Measurements from ENCODE around the gene FAM25G. TPM values are rescaled to one million over a fixed set of nuclear protein-coding genes. Genes with fewer than 3 reads are reported as not detected.
"Not testable (repeated sequence)": the region's sequence is repeated elsewhere in the genome, so short reads cannot be mapped to it uniquely, and the experiment has no call there.

FAM25G gene
- total RNA-seq, 2 experiments from 2014 or later: not detected

GRCh38 chr10:47475101-47475500 is 16.4 kb downstream of the FAM25G start:
- CTCF ChIA-PET; H3K4me1 Mint-ChIP-seq; H3K9me3 Mint-ChIP-seq; H3K4me3 Mint-ChIP-seq; H3K27me3 Mint-ChIP-seq; H3K27ac Mint-ChIP-seq; H3K36me3 Mint-ChIP-seq (ENCODE audit: low read depth); POLR2A ChIA-PET; DNase-seq: not testable (repeated sequence)

DNA sequence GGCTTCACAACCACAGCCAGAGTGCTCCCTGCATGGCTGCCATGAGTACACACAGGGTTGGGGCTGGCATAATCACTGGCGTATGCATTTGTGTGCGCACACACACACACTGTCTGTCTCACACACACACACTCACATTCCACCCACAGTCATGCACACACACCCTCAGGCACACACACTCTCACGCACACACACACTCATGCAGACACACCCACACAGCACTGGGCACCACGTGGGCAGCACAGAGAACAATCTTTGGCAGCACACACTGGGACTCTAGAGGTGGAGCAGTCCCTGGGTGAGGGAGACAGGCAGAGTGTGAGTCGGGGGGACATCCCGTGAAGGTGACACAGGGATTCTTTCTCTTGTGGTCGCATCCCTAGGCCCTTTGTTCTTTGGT is 18.0 kb downstream of the FAM25G start:
- CTCF ChIA-PET: not testable (repeated sequence)

DNA sequence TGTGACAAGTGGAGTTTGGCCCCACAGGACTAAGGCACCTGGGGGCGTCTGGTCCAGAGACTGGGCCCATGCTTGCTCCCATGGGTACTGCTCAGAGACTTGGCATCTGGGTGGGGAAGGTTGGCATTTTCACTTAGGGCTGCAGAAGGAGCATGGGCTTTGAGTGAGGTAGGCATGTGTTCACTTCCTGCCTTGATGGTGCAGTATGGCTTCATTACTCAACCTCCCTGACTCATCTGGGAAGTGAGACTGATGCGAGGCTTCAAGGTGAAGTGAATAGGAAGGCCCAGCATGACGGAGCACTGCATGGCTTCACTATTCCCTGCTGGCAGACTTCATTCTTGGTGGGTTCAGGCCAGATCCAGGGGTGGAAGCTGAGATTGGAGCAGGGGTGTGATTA is 18.9 kb downstream of the FAM25G start:
- H3K4me1 Mint-ChIP-seq; H3K36me3 Mint-ChIP-seq (ENCODE audit: low read depth); H3K27me3 Mint-ChIP-seq; POLR2A ChIA-PET; H3K4me3 Mint-ChIP-seq; CTCF ChIA-PET; DNase-seq; H3K27ac Mint-ChIP-seq; H3K9me3 Mint-ChIP-seq: not testable (repeated sequence)

More for the DNA sequence above, 18.0 kb downstream of the FAM25G start:
- H3K27ac Mint-ChIP-seq; POLR2A ChIA-PET; H3K27me3 Mint-ChIP-seq; DNase-seq; H3K4me3 Mint-ChIP-seq; H3K36me3 Mint-ChIP-seq (ENCODE audit: low read depth); H3K4me1 Mint-ChIP-seq; H3K9me3 Mint-ChIP-seq: not testable (repeated sequence)

DNA sequence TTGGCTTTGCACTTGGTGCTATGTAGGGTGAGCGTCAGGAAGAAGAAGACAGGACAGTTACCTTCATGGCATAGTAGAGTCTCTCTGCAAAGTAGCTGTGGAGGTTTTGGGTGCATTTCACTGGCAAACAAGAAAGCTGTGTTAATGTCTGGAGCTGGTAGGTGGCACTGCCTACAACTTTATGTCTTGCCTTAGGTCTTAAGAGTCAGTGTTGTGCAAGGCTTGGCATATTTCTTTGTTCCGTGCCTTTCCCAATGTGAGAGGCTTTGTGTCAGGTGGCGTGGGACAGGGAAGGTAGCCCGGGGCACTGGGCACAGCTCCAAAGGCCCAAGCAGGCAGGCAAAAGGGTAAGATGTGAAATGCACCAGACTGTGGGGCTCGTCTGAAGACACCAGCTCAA is 19.4 kb downstream of the FAM25G start:
- H3K4me1 Mint-ChIP-seq; H3K9me3 Mint-ChIP-seq; H3K27ac Mint-ChIP-seq; DNase-seq; H3K27me3 Mint-ChIP-seq; POLR2A ChIA-PET; H3K4me3 Mint-ChIP-seq; CTCF ChIA-PET; H3K36me3 Mint-ChIP-seq (ENCODE audit: low read depth): not testable (repeated sequence)

DNA sequence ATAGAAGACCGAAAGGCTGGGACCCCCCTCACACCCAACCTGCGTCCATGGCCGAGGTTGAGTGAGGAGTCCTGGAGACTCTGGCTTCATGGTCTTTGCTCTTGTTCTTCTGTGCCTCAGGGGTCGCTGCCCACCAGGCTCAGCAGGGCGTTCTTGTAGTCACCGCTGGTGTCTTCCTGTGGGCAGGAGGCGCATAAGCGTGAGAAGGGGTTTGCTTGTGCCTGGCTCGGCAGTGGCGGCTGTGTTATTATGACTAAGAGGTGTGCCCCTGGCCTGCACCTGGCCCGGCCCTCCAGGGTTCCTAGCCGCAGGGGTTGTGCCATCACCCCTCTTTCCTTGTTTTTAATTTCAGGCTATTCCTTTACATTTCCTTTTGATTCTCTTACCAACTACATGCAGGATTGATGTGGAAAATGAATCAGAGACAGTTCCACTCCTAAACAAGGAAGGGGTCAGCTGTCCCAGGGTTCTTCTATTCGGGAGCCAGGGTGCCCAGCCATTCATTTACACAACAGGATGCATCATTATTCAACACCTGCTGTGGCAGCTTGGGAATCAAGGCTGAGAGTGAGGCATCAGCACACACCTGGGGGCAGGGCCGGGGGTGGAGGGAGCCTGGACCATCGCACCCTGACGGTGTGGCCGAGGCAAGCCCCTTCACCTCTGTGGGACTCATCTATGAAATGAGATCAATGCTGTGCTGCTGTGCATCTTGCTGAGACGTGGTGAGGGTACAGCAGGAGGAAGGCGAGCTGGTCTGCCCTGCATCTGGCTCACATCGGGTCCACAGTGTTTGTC is 22.6 kb downstream of the FAM25G start:
- H3K4me1 Mint-ChIP-seq; H3K36me3 Mint-ChIP-seq (ENCODE audit: low read depth); H3K9me3 Mint-ChIP-seq; POLR2A ChIA-PET; DNase-seq; H3K27me3 Mint-ChIP-seq; H3K27ac Mint-ChIP-seq; H3K4me3 Mint-ChIP-seq; CTCF ChIA-PET: not testable (repeated sequence)

- H3K27me3 Mint-ChIP-seq; H3K9me3 Mint-ChIP-seq; H3K36me3 Mint-ChIP-seq (ENCODE audit: low read depth); POLR2A ChIA-PET; H3K27ac Mint-ChIP-seq; H3K4me1 Mint-ChIP-seq; CTCF ChIA-PET; DNase-seq; H3K4me3 Mint-ChIP-seq: not testable (repeated sequence)
Measured at GRCh38 chr10:47467957-47468356, 23.5 kb downstream of the FAM25G start.

DNA sequence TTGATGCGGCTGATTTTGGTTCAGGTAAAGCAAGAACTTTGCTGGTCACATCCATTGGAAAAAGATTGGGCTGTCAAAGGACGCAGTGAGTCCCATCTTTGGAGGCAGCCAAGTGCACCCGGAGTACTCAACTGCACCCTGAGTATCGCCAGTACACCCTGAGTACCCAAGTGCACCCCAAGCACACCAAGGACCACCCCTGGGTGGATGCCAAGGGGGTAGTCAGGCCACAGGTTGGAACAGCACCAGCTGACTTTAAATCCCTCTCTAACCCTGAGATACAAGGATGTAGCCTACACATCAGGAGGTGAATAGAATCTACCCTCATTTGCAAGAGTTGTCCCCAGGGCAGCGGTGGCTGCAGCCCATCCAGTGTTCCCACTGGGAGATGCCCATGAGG is 24.0 kb downstream of the FAM25G start:
- H3K27ac Mint-ChIP-seq; H3K27me3 Mint-ChIP-seq; H3K4me1 Mint-ChIP-seq; DNase-seq; POLR2A ChIA-PET; H3K36me3 Mint-ChIP-seq (ENCODE audit: low read depth); H3K4me3 Mint-ChIP-seq; CTCF ChIA-PET; H3K9me3 Mint-ChIP-seq: not testable (repeated sequence)

- H3K27ac Mint-ChIP-seq; H3K27me3 Mint-ChIP-seq; POLR2A ChIA-PET; DNase-seq; H3K4me1 Mint-ChIP-seq; CTCF ChIA-PET; H3K9me3 Mint-ChIP-seq; H3K4me3 Mint-ChIP-seq; H3K36me3 Mint-ChIP-seq (ENCODE audit: low read depth): not testable (repeated sequence)
Measured at GRCh38 chr10:47465216-47465917, 26.1 kb downstream of the FAM25G start.

- H3K36me3 Mint-ChIP-seq (ENCODE audit: low read depth); H3K9me3 Mint-ChIP-seq; H3K4me1 Mint-ChIP-seq; H3K27ac Mint-ChIP-seq; H3K4me3 Mint-ChIP-seq; DNase-seq; POLR2A ChIA-PET; H3K27me3 Mint-ChIP-seq; CTCF ChIA-PET: not testable (repeated sequence)
Measured at GRCh38 chr10:47462577-47463358, 28.7 kb downstream of the FAM25G start.

GRCh38 chr10:47461261-47461687 is 30.2 kb downstream of the FAM25G start:
- CTCF ChIA-PET; H3K27me3 Mint-ChIP-seq; H3K4me1 Mint-ChIP-seq; H3K27ac Mint-ChIP-seq; H3K36me3 Mint-ChIP-seq (ENCODE audit: low read depth); H3K9me3 Mint-ChIP-seq; H3K4me3 Mint-ChIP-seq; POLR2A ChIA-PET: not testable (repeated sequence)
- peak; percentile 20 for DNase-seq

GRCh38 chr10:47458466-47459154 is 32.9 kb downstream of the FAM25G start:
- H3K9me3 Mint-ChIP-seq: no peaks in the 10 kb centered on the region
- H3K4me1 Mint-ChIP-seq: no peaks in the 10 kb centered on the region
- H3K4me3 Mint-ChIP-seq: no peak overlapping the region
- POLR2A ChIA-PET: no interaction called here
- no peaks in the 10 kb centered on the region for H3K36me3 Mint-ChIP-seq (ENCODE audit: low read depth)
- CTCF ChIA-PET: no interaction called here
- DNase-seq: no peak
- H3K27me3 Mint-ChIP-seq: peaks cover 12% of the 10 kb centered on the region
- no peak overlapping the region for H3K27ac Mint-ChIP-seq

- CTCF ChIA-PET: no interaction called here
- DNase-seq: no peak
- Mint-ChIP-seq H3K27me3 (peaks cover 14% of the 10 kb centered on the region), H3K4me3 (no peak overlapping the region), H3K9me3 (no peaks in the 10 kb centered on the region), H3K4me1 (no peaks in the 10 kb centered on the region), H3K27ac (no peak overlapping the region), H3K36me3 (ENCODE audit: low read depth) (no peaks in the 10 kb centered on the region)
- POLR2A ChIA-PET: no interaction called here
Measured at GRCh38 chr10:47457826-47458225, 33.7 kb downstream of the FAM25G start.

DNA sequence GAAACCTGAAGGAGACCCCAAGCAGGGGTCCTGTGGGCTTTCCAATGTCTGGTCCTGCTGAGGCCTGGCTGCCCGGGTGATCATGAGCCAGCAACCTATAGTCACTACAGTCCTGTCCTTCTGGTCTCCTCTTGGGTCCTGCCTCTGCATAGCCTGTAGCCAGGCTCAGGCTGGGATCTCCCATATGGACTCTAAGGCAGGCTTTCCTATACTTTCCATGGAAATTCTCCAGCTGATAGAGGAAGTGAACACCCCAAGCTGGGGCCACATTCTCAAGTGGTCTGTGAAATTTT is 34.0 kb downstream of the FAM25G start:
- CTCF ChIA-PET: no interaction called here
- POLR2A ChIA-PET: no interaction called here
- no peak for DNase-seq
- Mint-ChIP-seq H3K4me1 (no peaks in the 10 kb centered on the region), H3K27me3 (peaks cover 14% of the 10 kb centered on the region), H3K36me3 (ENCODE audit: low read depth) (no peaks in the 10 kb centered on the region), H3K27ac (no peak overlapping the region), H3K4me3 (no peak overlapping the region), H3K9me3 (no peaks in the 10 kb centered on the region)

All from activated CD4-positive, alpha-beta T cell treated with anti-CD3 and anti-CD28 coated beads, Interleukin-2, amount 10 ng/mL, durations not matched to agents 7 days and 5 days (primary cell).